Glomerular visceral epithelial cell (primary cell): ENCODE data around the gene SMARCA1.
"Not testable (repeated sequence)": the region's sequence is repeated elsewhere in the genome, so short reads cannot be mapped to it uniquely, and the experiment has no call there.

ENCODE experiments used
- DNase-seq: peaks from one replicate; pipeline ENCODE4 v3.0.0-alpha.2; 2016; ENCODE audit errors: extremely low spot score

Gene SMARCA1

GRCh38 chrX:129523079-129523911 lies at the start of gene SMARCA1:
SMARCA1 (minus strand) TSS chrX:129523490; CDS start chrX:129523370, 120 bp downstream.
- peak; percentile 53 for DNase-seq

- no peak for DNase-seq
Observed at GRCh38 chrX:129572422-129572821, 49.1 kb upstream of the SMARCA1 start.

- no peak for DNase-seq
Observed at GRCh38 chrX:129568349-129568748, 45.1 kb upstream of the SMARCA1 start.

- no peak for DNase-seq
Observed at GRCh38 chrX:129566073-129566472, 42.8 kb upstream of the SMARCA1 start.

GRCh38 chrX:129565046-129565650 lies 41.9 kb upstream of the SMARCA1 start:
- peak; percentile 8 for DNase-seq

- not testable (repeated sequence) for DNase-seq
Observed at GRCh38 chrX:129564345-129564744, 41.1 kb upstream of the SMARCA1 start.

GRCh38 chrX:129561453-129561852 lies 38.2 kb upstream of the SMARCA1 start:
- no peak for DNase-seq

- no peak for DNase-seq
Observed at GRCh38 chrX:129559783-129560182, 36.5 kb upstream of the SMARCA1 start.

- no peak for DNase-seq
Observed at GRCh38 chrX:129557844-129558480, 34.7 kb upstream of the SMARCA1 start.

- DNase-seq, result peak; percentile 29
Observed at GRCh38 chrX:129556806-129557315, 33.6 kb upstream of the SMARCA1 start.

- DNase-seq, result not testable (repeated sequence)
Observed at GRCh38 chrX:129554816-129555215, 31.5 kb upstream of the SMARCA1 start.

- DNase-seq, result no peak
Observed at GRCh38 chrX:129553619-129554288, 30.5 kb upstream of the SMARCA1 start.

- no peak for DNase-seq
Observed at GRCh38 chrX:129549124-129549523, 25.8 kb upstream of the SMARCA1 start.

- no peak for DNase-seq
Observed at GRCh38 chrX:129545408-129545807, 22.1 kb upstream of the SMARCA1 start.

- no peak for DNase-seq
Observed at GRCh38 chrX:129544780-129545179, 21.5 kb upstream of the SMARCA1 start.

- DNase-seq, result no peak
Observed at GRCh38 chrX:129540722-129541184, 17.5 kb upstream of the SMARCA1 start.

GRCh38 chrX:129540068-129540653 lies 16.9 kb upstream of the SMARCA1 start, which contains the start of gene OCRL:
OCRL (plus strand) TSS chrX:129540259; CDS start chrX:129540440, 181 bp downstream.
- DNase-seq, result peak; percentile 65

- no peak for DNase-seq
Observed at GRCh38 chrX:129534816-129535578, 11.7 kb upstream of the SMARCA1 start.

GRCh38 chrX:129531132-129531531 lies 7.8 kb upstream of the SMARCA1 start:
- DNase-seq, result no peak

- DNase-seq, result no peak
Observed at GRCh38 chrX:129530410-129530809, 7.1 kb upstream of the SMARCA1 start.
